ENCODE data around the gene HSPB9. TPM values are rescaled to one million over a fixed set of nuclear protein-coding genes. Genes with fewer than 3 reads are reported as not detected.
"Not testable (repeated sequence)": the region's sequence is repeated elsewhere in the genome, so short reads cannot be mapped to it uniquely, and the experiment has no call there.

Gene HSPB9
- total RNA-seq, 1 donor from 2014 or later = 1.1 TPM

DNA sequence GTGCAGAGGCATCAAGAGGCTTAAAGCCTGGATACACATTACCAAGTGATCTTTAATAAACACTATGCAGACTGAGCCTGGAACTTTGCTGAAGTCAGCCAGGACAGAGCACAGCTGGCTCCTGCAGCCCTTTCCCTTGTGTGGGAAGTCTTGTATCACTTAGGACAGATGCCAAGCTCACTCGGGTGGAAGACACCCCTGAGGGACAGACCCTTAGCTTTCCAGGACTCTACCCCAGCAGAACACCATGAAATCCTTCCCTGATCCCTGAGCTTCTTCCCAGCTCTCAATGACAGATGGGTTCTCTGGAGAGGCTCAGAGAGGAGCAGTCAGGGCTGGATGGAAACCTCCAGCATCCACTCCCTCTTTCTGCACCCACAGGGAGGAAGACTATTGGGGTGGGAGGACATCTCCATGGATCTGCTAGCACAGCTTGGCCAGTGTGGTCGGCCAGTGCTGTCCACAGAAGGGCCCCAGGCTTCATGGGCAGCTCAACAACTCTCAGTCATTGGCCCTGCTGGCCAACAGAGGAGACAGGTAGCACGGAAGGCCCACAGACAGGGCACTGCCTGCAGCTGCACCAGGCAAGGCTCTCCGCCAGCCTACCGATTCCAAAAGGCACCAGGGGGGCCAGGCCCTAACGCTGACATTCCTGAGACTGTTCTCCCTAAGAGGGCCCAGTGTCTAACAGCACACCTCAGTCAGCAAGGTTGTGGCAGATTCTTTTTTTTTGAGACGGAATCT, 16.3 kb downstream of the HSPB9 start:
- no peak for ATAC-seq

DNA sequence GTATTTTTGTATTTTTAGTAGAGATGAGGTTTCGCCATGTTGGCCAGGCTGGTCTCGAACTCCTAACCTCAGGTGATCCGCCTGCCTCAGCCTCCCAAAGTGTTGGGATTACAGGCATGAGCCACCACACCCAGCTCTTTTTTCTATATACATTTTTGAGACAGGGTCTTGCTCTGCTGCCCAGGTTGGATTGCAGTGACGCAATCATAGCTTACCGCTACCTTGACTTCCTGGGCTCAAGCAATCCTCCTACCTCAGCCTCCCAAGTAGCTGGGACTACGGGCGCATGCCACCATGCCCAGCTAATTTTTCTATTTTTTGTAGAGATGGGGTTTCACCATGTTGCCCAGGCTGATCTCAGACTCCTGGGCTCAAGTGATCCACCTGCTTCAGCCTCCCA, 18.1 kb downstream of the HSPB9 start:
- not testable (repeated sequence) for ATAC-seq; DNase-seq (ENCODE audit: low spot score)

More for the DNA sequence above, 16.3 kb downstream of the HSPB9 start:
- no peak for DNase-seq (ENCODE audit: low spot score)

GRCh38 chr17:42141382-42141781, 18.8 kb downstream of the HSPB9 start:
- peak; percentile 36 for ATAC-seq

GRCh38 chr17:42142371-42142896, 19.8 kb downstream of the HSPB9 start:
- DNase-seq (ENCODE audit: low spot score) (no peak), ATAC-seq (no peak)

More at GRCh38 chr17:42141382-42141781, 18.8 kb downstream of the HSPB9 start:
- DNase-seq (ENCODE audit: low spot score) = no peak

DNA sequence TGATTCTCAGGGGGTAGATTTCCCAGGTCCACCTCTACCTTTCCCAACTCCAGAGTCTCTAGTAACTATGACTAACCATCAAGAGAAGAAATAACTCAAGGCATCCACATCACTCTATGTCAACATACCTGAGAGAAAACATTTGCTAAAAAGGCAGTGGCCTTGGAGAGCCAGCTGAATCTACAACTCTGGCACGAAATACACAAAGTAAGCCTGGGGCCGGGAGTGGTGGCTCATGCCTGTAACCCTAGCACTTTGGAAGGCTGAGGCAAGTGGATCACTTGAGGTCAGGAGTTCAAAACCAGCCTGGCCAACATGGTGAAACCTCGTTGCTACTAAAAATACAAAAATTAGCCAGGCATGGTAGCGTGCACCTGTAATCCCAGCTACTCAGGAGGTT, 20.5 kb downstream of the HSPB9 start:
- not testable (repeated sequence) for DNase-seq (ENCODE audit: low spot score)

DNA sequence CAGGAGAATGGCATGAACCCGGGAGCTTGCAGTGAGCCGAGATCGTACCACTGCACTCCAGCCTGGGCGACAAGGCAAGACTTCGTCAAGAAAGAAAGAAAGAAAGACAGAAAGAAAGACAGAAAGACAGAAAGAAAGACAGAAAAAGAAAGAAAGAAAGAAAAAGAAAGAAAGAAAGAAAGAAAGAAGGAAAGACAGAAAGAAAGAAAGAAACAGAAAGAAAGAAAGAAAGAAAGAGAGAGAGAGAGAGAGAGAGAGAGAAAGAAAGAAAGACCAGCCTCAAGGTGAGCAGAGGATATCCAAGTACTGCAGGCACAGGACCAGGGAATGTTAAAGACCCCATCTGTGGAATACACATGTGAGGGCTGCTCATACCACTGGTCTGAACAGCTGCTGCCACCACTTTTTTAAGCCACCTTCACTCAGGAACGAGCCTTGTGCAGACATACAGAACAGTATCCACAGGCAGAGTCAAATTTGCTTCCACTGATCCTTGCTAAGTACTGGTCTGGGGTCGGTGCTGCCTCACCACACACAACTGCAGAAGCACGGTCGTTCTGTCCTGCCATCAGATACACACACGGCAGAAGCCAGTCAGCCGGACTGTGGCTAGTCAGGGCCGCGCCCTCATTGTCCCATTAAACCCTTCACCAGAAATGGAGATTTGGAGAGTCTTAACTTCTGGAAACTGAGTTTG, 24.5 kb downstream of the HSPB9 start:
- no peak for ATAC-seq
- no peak for DNase-seq (ENCODE audit: low spot score)

More for the DNA sequence above, 20.5 kb downstream of the HSPB9 start:
- ATAC-seq = not testable (repeated sequence)

- ATAC-seq = peak; percentile 44
- DNase-seq (ENCODE audit: low spot score) = no peak
Observed at GRCh38 chr17:42153919-42154742, 31.5 kb downstream of the HSPB9 start.

- ATAC-seq (no peak), DNase-seq (ENCODE audit: low spot score) (no peak)
Observed at GRCh38 chr17:42155614-42156045, 33.0 kb downstream of the HSPB9 start.

GRCh38 chr17:42159796-42160530, 37.4 kb downstream of the HSPB9 start:
- ATAC-seq (no peak), DNase-seq (ENCODE audit: low spot score) (no peak)

- ATAC-seq (no peak), DNase-seq (ENCODE audit: low spot score) (no peak)
Observed at GRCh38 chr17:42160531-42160910, 37.9 kb downstream of the HSPB9 start.

DNA sequence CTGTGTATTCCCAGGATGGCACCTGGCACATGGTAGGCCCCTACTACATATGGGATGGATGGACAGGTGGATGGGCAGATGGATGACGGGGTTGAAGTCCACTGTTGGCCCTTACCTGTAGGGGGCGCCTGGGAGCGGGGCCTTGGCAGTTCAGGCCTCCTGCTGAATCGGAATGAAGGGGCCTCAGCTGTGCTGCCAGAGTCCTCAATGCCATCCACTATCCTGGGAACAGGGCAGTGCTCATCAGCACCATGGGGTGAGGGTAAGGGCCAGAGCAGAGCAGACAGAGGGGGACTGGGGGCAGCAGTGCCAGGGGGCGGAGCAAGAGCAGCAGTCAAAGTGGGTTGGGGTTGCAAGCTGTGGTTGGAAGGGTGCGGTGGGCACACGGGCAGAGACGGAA, 40.5 kb downstream of the HSPB9 start:
- ATAC-seq (no peak), DNase-seq (ENCODE audit: low spot score) (no peak)

- DNase-seq (ENCODE audit: low spot score) (no peak), ATAC-seq (no peak)
Observed at GRCh38 chr17:42163696-42164407, 41.2 kb downstream of the HSPB9 start.

GRCh38 chr17:42165751-42166150, 43.1 kb downstream of the HSPB9 start:
- ATAC-seq (no peak), DNase-seq (ENCODE audit: low spot score) (no peak)

DNA sequence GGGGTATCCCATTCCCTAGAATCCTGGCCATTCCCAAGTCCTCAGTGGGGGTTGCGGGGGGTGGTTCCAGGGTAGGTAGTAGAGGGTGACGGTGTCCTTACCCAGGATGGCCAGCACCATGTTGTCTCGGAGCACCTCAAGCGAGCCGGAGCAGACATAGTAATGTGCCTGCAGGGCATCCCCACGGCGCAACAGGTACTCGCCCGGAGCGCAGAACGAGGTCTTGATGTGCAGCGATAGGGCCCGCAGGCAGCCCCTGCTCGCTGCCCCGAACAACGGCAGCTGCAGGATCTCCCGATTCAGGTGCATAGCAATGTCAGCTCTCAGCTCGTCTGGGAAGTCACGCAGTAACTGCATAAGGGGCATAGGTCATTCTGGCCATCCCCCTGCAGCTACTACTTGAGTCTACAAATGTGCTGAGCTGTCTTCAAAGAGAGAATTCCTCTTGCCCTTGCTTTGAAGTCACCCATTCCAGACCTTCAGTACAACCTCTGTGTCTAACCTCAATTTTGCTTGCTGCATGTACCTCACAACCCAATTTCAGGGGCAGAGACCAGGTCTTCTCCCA, 43.7 kb downstream of the HSPB9 start:
- DNase-seq (ENCODE audit: low spot score) = no peak
- no peak for ATAC-seq

DNA sequence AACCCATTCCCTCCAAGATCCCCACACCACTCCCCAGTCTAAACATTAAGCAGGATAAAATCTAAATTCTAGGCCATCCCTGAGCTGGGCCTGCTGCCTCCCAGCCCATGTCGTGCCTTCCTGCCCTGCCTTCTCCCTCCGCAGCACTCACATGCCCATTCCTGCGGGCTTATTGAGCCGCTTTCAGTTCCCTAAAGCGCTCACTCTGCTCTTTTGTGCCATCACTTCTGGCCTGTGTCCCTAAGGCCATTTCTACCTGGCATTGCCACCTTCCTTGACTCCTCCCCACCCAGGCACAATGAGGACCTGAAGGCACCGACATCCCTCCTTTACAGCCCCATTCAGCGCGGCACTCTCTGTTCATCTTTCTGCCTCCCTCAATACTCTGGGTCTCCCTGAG, 45.2 kb downstream of the HSPB9 start:
- DNase-seq (ENCODE audit: low spot score) (no peak), ATAC-seq (no peak)

DNA sequence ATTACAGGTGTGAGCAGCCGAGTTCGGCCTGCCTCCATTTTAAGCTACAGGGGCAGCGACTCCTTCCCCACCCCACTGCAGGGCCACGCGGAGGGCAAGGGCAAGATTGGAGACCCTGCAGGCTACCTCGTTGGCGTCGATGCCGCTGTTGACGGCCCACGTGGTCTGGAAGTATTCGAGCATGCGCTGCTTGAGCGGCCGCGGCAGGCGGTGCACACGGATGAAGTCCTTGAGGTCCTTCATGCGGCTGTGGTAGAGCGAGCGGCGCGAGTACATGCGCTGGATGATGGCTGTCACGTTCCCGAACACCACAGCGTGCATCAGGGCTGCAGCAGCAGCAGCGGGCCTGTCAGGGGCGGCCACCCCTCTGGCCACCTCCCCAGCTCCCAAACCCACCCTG, 46.7 kb downstream of the HSPB9 start:
- DNase-seq (ENCODE audit: low spot score) (no peak), ATAC-seq (no peak)

- no peak for ATAC-seq
Observed at GRCh38 chr17:42171831-42172230, 49.2 kb downstream of the HSPB9 start.

More at GRCh38 chr17:42171831-42172230, 49.2 kb downstream of the HSPB9 start:
- DNase-seq (ENCODE audit: low spot score) = no peak

Data from left lobe of liver (tissue), 2 donors.